Embryonic facial prominence (tissue), 1 donor: Measurements from ENCODE around the gene CD8A.

Source experiments
- DNase-seq: peaks from one replicate; pipeline ENCODE4 v3.0.0-alpha.2; 2016; ENCODE audit errors: extremely low spot score

CD8A gene

DNA sequence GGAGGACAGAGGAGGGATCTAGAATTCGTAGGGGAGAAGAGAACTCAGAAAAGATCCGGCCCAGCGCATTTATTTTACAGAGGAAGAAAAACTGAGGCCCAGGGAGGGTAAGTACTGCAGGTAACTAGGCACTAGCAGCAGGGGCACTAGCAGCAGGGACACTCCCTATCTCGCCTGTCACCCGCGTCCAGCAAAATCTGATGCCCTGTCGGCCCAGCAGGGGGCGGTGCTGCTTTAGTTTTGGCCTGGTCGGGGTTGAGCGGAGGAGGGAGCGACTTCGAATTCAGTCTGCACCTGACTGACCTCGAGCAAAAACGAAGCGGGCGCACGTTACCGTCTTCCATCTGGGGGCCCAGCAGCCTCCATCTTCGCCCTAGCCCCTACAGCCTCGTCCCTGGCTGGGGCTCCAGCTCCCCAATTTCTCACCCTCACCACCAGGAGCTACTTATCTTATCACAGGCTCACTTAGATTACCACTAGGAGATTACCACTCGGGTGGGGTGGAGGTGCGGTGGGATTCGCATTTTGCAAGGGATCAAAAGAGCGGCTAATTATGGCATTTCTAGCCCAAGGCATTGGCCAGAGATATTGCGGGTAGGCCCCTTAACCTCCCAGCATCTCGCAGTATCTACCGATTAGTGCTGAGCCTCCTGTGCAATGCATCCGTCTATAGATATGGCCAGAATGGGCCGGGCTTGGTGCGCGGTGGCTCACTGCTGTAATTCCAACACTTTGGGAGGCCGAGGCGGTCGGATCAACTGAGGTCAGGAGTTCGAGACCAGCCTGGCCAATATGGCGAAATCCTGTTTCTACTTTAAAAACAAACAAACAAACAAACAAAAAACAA, 17.8 kb upstream of the CD8A start:
- DNase-seq, result peak; percentile 97

DNA sequence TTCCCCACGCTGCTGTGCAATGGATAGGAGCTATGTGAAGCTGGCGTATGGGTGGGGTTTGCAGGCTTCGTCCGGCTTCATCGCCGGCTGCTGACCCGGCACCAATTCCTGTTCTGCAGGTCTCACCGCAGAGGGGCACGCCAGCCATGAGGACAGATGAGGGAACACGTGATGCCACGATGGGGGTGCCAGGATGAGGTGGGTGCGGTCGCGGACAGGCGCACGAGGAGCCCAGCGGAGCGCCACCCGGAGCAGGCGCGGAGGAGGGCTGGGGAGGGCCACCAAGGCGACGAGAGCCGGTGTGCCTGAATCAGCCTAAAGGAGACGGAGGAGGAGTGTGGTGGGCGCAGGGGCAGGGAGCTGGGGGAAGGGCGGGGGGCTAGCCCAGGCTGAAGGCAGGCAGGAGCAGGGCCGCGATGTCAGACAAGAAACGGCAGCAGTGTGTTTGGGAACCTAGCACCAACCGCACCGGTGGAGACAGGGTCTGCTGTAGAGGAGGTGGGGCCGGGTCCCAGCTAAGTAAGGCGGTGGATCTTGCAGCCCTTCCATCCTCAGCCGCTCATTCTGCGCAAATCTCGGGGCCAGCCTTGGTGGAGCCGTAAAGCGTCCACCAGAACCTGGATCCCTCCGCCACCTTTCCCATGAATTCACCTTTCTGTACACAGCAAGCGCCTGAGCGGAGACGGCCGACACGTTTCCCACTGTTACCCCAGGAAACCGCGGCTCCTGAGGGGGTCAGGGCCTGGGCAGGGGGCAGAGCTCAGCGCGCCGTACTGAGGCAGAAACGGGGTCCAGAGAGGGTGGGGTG, 17.0 kb upstream of the CD8A start:
- no peak for DNase-seq

DNA sequence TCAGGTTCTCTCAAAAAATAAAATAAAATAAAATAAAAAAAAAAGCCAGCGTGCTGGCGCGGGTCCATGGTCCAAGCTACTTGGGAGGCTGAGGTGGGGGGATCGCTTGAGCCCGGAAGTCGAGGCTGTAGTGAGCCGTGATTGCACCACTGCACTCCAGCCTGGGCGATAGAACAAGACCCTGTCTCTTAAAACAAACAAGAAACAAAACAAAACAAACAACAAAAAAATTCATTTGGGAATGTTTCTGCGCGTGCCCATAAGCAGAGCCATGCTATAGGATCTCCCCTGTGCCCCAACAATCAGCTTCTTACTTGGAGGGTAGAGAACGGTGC, 16.4 kb upstream of the CD8A start:
- no peak for DNase-seq

DNA sequence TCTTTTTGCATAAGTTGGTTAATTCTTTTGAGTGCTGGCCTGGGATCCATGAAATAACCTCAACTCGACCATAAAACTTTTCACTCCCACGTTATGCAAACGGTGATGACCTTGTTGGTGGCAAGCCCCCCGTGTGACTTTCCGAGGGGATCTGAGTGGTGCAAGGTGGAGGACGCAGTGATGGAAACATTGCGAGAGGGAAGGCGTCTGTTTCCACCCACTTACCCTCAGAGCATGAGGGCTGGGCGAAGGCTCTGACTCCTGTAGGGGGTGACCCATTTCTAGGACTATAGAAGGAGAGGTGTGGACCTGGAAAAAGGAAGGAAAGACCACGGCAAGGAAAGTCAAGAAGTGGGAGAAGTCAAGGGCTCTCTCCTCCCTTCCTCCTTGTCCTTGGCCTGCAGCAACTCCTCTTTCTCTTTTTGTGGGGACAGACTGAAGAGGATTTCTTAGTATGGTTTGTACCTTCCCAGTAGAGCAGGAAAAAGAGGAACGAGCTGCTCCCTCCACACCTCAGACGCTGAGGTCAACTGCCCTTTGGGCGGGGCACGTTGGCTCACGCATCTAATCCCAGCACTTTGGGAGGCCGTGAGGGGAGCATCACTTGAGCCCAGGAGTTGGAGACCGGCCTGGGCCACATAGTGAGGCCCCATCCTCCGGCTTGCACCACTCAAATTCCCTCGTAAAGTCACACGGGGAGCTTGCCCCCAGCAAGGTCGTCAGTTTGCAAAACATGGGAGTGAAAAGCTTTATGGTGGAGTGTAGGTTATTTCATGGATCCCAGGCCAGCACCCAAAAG, 15.5 kb upstream of the CD8A start:
- DNase-seq, result no peak

DNA sequence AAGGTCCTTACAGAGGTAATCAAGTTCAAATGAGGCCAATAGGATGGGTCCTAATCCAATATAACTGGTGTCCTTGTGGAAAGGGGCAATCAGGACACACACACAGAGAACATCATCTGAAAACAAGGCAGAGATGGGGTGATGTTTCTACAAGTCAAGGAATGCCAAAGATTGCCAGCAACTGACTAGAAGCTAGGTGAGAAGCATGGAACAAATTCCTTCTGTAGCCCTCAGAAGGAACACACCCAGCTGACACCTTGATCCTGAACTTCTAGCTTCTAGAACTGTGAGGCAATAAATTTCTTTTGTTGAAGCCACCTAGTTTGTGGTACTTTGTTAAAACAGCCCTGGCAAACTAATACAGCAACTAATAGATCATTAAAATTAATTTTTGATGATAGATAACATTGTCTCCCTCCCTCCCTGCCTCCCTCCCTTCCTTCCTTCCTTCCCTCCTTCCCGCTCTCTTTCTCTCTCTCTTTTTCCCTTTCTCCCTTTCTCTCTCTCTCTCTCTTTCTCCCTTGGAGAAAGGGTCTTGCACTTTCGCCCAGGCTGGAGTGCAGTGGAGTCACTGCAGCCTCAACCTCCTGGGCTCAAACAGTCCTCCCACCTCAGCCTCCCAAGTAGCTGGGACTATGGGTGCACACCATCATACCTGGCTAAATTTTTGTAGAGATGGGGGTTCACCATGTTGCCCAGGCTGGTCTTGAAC, 10.3 kb upstream of the CD8A start:
- no peak for DNase-seq

DNA sequence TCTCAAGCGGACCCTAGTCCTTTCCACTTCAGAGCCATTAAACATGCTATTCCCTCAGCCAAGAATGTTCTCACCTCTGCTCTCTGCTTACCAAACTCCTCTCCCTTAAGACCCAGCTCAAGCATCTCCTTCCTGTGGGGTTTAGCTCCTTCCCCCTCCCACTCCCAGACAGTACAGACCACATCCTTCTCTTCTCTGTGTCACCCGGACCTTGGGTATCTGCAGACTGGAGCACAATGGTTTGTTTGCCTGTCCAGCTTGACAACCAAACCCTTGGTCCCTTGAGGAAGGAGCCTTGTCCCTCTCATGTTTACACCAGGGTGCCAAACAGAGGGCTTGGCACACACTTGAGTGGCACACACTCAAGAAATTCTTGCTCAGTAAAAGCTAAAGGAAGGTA, 4.1 kb upstream of the CD8A start:
- no peak for DNase-seq

DNA sequence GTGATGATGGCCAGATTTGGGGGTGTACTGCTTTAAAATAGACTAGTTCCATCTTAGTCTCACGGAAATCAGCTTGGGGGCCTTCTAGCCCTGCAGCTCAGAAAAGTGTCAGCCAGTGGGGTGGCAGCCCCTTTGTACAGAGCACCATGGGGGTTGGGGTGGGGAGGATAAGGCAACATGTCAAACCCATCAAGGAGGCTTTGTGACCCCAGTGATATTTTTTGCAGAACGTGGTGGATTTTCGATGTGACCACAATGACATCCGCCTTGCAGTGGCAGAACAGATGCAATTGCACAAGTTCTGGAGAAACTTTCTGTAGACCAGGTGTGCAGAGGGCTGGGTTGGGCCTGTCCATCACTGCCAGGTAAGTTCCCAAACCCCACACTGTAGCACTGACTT, 3.0 kb upstream of the CD8A start:
- DNase-seq, result no peak

DNA sequence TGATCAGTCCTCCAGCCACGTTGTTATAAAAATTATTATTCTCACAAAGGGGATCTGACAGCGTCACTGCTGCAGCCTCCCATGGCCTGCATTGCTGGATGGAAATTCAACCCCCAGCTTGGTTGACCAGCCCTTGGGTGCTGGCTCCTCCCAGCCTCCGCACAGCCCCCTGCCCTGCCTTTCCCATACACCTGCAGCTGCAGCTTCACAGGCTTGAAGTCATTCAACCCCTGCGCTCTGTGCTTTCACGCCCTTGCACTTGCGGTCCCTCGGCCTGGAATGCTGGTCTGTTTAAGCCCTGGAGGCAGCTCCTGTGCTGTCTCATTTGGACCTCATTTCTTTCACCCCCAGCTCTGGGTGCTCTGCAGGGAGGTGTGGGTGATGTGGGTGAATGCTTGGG, 860 bp upstream of the CD8A start:
- no peak for DNase-seq

DNA sequence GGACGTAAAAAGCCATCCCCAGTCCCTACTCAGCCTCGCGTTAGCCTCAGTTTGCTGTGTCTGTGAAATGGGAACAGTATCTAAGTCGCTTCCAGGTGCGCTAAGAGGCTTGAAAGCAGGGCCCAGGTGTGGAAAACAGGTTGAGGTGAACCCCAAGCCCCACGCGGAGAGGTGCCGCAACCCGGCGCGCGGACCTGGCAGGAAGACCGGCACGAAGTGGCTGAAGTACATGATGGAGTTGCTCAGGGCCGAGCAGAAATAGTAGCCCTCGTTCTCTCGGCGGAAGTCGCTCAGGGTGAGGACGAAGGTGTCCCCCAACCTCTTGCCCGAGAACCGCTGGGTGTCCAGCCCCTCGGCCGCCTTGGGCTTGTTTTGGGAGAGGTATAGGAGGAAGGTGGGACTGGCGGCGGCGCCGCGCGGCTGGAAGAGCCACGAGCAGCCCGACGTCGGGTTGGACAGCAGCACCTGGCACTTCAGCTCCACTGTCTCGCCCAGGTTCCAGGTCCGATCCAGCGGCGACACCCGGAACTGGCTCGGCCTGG, 508 bp downstream of the CD8A start:
- no peak for DNase-seq

DNA sequence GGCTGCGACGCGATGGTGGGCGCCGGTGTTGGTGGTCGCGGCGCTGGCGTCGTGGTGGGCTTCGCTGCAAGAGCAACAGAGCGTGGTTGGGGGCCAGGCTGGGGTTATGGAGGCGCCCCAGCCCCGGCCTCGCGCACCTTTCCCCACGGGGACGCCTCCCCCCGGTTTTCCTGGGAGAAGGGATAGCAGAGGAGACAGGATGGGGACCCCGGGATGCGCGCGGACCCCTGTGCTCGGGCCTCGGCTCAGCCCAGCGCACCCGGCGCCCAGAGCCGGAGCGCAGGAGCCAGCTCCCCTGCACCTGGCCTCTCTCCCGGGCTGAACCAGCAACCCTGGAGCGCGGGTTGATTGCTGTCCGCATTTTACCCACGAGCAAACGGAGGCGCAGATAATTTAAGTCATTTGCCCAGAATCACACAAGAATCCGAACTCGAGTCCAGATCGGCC, 1.0 kb downstream of the CD8A start:
- no peak for DNase-seq

DNA sequence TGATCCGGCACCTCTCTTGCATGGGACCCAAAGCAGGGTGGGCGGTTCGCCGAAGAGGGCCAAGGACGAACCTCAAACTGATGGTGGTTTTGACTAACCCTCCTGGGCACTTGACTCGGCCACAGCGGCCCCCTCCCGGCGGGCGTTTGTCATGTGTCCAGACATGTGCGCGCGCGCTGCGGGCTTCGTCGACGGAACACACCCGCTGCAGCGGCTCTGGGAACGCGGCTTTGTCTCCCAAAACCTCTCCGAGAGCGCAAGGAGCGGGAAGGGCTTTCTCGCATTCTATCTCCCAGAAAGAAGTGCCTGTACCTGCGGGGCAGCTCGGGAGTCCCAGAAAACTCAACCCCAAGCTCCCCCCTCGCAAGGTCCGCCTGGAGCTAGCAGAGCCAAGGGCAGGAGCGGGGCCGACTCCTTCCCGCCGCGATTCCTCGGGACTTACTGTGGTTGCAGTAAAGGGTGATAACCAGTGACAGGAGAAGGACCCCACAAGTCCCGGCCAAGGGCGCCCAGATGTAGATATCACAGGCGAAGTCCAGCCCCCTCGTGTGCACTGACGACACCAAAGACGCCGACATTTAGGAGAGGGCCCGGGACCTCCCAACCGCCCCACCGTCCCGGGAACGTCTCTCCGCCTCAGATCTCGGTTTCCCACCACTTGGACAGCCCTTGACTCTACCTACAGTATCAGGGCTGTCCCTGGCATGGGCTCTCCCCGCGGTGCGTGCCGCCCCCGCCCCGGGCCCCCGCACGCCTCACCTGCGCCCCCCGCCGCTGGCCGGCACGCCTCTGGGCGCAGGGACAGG, 1.6 kb downstream of the CD8A start:
- no peak for DNase-seq

DNA sequence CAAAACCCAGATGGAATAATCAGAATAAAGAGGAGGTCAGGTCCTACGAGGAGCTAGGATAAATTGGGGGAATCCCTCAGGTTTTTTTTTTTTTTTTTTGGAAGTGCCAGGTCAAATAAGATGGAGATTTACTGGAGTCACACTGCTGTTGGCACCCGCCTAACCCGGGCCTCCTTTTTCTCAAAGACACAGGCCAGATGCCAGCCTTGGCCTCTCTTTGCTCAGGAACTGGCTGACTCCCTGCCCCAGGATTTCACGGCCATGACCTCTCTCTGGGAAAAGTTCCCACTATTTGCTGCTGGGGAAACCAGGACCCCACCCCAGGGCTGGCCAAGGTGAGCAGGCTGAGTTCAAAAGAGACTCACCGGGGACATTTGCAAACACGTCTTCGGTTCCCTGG, 2.5 kb downstream of the CD8A start:
- no peak for DNase-seq

DNA sequence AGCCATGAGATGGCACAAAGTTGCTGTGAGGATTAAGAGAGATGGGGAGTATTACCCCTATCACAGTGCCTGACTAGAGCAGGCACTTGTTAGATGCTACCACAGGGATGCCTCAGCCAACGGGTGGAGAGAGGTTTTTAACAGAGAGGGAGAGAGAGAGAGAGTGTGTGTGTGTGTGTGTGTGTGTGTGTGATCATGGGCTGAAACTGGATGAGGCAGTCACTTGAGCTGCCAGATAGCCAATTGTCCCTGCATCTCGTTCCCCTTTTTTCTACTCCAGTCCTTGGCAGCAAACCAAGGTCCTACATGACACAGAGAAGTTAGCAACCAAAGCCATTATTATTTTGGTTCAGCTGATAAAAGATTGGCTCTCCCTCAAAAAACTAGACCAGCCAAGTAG, 3.0 kb downstream of the CD8A start:
- no peak for DNase-seq

DNA sequence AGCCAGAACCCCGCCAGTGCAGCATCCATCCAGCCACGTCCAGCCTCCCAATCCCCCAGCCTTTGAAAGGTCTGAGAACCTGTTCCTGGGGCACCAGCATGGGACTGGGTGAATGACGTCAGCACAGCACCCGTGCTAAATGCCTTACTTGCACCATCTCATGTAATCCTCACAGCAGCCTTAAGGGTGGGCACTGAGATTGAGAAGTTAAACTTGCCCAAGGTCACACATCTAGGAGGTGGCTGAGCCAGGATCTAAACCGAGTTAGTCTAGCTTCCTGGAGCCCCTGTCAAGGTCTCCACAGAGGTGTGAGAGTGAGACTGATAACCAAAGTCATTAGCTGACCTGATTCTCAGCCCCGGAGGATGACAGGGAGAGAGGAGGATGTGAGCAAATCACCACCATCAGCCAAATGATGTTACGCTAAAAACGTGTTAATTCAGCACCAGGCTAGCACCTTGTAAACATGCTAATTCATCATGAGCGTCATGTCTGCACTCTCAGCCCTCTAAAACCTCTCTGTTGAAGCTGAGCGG, 4.6 kb downstream of the CD8A start:
- no peak for DNase-seq

DNA sequence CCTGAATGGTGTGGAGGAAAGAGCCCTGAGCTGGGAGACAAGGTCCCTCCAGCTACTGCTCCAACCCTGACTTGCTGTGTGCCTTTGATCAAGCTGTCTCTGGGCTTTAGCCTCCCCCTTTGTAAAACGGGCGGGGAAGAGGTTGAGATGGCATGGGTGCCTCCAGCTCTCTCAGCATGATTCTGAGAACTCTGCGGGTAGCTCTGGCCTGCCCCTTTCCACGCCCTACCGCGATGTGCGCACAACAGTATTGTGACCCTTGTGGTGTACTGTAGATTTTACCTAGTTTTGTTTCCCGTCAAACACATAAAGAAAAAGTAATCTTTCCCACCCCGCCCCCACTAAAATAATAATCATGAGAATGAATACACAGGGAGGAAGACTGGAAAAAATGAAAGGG, 5.3 kb downstream of the CD8A start:
- no peak for DNase-seq

DNA sequence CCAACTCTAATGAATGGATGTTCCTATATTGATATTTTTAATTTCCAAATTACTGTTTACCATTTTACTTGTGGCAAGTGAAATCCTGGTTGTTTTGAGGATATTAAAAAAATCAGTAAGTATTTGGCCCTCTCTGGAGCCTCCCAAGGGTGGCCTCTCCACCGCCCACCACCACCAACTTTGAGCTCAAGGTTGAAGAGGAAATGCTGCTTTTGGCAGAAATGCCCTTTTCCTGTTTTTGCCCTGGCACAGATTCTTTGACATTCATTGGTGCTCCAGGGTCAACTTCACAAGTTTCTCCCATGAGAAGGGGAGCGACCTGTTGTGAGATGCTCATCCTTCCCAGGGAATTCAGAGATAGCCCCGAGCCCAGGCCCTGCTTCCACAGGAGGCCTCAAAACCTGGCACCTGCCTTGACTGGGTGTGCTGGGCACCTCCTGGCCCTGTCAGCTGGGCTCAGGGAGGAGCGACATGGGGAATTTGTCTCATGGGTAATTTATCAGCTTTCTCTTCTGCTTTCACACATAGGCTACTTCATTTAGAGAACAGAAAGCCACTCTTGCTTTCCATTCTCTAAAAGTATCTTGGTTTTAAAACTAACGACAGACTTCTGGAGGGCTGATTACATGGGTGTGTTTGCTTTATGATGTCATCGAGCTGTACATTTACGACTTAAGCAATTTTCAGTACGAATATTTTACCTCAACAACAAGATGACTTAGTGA, 6.9 kb downstream of the CD8A start:
- DNase-seq, result no peak

DNA sequence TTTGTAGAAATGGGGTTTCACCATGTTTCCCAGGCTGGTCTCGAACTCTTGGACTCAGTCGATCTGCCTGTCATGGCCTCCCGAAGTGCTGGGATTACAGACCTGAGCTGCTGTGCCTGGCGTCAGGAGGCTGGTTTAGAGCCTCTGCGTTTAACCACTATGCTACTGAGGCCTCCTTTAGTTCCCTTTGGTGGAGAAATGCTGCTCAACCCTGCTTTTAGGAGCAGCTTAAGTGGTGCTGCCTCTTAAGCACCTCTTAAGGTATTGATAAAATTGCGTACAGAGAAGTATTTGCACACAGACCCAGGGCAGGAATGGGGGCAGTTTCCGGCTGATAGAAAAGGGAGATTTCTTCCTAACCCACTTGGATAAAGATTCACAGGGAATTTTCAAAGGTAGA, 8.0 kb downstream of the CD8A start:
- DNase-seq, result no peak

DNA sequence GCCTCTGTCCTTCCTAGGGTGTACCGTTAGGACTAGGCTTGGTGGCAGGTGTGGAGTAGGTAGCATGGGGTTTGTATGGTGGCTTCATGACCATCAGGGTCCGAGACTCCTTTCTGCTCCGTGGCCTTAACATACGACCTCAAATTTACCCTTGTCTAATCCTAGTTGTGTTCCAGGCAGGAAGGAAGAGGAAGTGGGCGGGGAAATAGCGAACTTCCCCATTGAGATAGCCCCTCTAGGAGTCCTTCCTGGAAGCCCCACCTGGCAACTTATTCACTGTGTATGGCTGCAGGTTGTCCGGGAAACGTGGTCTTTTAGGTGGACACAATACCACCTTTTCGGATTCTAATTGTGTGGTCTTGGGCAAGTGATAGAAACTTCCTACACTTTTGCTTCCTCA, 9.3 kb downstream of the CD8A start:
- DNase-seq, result no peak

DNA sequence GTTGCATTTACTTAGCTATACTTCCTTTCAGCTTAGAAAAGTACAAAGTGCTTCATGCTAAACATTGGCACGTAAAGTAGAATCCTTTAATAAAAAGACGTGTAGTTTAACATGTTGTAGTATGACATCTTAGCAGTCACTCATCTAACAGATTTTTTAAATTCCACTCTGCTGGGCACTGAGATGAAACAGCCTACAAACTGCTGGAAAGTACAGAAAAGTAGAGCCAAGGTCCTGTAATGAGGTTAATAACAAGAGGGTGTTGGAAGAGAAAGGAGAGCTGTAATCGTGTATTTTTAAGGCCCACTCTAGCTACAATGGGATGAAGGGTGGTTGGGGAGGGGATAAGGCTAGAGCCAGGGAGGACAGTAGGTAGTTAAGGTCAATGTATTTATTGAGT, 10.7 kb downstream of the CD8A start:
- DNase-seq, result no peak

DNA sequence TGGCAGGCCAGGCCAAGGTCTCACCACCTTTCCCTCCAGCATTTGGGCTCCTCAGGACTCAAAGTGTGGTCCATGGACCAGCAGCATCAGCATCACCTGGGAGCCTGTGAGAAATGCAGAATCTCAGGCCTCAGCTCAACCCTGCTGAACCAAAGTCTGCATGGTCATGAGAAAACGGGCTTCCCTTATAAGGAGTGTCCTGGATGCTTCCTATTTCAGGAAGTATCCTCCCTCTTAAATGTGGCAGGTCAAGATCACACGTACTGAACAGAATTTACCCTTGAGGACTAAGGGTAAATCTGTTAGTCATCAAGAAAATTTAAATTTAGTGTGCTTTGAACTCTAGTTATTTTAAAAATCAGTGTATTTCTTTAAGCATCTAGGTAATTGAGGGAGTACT, 11.8 kb downstream of the CD8A start:
- no peak for DNase-seq
